ENCODE measurements around the gene DMTF1. TPM values are rescaled to one million over a fixed set of nuclear protein-coding genes. Genes with fewer than 3 reads are reported as not detected.

Gene DMTF1, protein sequence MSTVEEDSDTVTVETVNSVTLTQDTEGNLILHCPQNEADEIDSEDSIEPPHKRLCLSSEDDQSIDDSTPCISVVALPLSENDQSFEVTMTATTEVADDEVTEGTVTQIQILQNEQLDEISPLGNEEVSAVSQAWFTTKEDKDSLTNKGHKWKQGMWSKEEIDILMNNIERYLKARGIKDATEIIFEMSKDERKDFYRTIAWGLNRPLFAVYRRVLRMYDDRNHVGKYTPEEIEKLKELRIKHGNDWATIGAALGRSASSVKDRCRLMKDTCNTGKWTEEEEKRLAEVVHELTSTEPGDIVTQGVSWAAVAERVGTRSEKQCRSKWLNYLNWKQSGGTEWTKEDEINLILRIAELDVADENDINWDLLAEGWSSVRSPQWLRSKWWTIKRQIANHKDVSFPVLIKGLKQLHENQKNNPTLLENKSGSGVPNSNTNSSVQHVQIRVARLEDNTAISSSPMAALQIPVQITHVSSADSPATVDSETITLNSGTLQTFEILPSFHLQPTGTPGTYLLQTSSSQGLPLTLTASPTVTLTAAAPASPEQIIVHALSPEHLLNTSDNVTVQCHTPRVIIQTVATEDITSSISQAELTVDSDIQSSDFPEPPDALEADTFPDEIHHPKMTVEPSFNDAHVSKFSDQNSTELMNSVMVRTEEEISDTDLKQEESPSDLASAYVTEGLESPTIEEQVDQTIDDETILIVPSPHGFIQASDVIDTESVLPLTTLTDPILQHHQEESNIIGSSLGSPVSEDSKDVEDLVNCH
- 424 TPM for total RNA-seq

DNA sequence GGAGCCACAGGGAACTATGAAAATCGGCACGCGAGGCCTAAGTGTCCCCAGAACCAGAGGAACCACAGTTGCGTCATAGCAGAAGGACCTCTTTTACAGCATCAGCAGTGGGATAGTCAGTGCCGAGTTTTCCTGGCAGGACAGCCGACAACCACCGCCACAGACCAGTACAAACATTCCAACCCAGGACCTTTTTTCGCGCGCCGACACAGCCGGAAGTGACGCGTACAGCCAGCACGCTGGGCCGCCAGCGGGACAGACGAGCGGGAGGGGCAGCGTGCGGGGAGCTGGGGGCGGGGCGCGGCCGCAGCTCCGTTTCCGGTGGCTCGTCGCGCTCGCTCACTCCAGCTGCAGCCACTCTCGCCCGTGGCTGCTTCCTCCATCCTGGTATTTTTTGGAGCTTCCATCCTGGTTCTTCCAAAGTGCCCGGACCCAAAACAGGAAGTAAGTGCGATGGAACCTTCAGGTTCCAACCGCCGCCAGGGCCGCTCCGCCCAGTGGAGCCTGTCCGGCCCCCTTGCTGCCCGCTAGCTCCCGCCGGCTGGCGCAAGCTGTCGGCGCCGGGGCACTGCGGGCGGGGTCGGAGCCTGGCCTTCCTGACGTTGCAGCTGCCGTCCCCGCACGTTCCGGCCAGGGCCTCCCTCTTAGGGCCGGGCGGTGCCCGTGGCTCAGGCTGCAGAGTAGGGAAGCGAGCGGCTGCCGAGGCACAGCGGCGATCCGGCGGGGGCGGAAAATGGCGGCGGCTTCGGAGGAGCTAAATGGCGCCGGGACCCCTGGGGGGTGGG lies at the start of gene DMTF1:
Gene DMTF1, plus strand, starts transcription at position 342 of the 785 bp plus-strand sequence. CDS start 12,489 bp downstream, outside the sequence.

DNA sequence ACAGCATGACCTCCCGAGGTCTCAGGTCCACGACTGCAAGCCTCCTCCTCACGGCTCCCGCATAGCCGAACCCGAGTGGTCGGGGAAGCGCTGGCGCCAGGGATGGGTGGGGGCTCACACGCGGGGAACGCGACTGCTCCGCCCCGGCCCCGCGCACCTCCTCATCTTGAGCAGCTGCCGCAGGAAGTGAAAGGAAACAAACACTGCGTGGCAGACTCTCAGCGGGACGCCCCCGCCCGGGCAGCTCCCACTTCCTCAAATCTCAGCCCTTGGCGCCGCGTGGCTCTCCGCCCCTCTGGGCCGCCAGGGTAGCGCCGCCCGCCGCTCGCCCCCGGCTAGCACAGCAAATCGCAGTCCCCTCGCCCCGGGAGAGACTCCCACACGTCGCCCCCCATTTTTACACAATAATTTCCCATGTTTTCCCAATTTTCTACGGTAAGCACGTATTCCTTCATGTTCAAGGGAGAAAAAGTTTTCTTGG lies 67.3 kb downstream of the DMTF1 start, which contains the start of gene TMEM243:
Gene TMEM243, minus strand, starts transcription at position 188 of the 481 bp plus-strand sequence. CDS start 229 bp downstream, outside the sequence.

Small RNA genes within 50 kb of the gene (small RNA-seq; reads per million reads assigned to genes)
- gene RF00019 (ENCODE audit: low replicate concordance): not detected
- gene RF02271 (ENCODE audit: low replicate concordance): not detected

Other genes starting within 250 kb of the DMTF1 start
- gene ELAPOR2, start 92.8 kb upstream of the DMTF1 start, total RNA-seq: 42.3 TPM
- gene TMEM243, start 67.3 kb downstream of the DMTF1 start, total RNA-seq: 3.1 TPM
- 29.7 TPM for gene CROT, start 193.2 kb downstream of the DMTF1 start, total RNA-seq